Vagina (tissue), 2 donors: ENCODE data around the gene HSPB3.

Source experiments
- POLR2A ChIP-seq, 2 donors: fragments of 450-650 bp; IDR thresholded peaks; one replicate each; pipeline ENCODE4 v1.6.1; 2017; ENCODE audit warnings: antibody characterized with exemption in 2 of 2, mild to moderate bottlenecking in 2 of 2, moderate library complexity in 2 of 2
- POLR2AphosphoS5 ChIP-seq, 2 donors: sonication (generic); formaldehyde crosslinking; IDR thresholded peaks; one replicate each; pipeline ENCODE4 v1.9.0; 2017; ENCODE audit warnings: antibody characterized with exemption in 2 of 2, mild to moderate bottlenecking in 2 of 2, low read depth in 1 of 2; ENCODE audit not compliant: insufficient read depth in 1 of 2
- TF ChIP-seq, protein P1 (sequence below), 3 experiments: fragments of 450-650 bp in 2 of 3; fragments of 200-600 bp in 1 of 3; sonication (generic) in 1 of 3; IDR thresholded peaks; one replicate each; pipeline ENCODE4 v1.5.1; 2017 to 2019; ENCODE audit warnings: antibody characterized with exemption in 3 of 3, mild to moderate bottlenecking in 2 of 3, moderate library complexity in 2 of 3

DNA sequence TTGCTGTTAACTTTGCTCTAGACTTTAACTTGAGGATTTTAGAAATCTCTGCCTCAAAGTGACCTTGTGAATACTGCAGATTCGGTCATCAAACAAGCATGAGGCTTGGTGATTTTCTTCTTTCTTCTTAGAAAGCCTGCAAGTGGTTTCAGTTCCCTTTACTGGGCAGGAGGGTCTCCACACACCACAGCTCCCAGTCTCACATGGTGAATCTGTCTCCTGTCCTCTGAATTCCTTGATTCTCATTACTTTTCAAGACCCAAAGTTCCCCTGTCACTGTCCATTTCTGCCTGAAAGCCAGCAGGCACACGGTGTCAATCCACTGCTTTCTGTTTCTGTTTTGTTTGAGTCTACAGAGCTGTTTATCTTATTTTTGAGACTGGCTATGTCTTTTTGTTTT lies 14.1 kb downstream of the HSPB3 start:
- no peak for TF ChIP-seq POLR2AphosphoS5 (IDR thresholded peaks at IDR 0.05; ENCODE audit: insufficient read depth in 1 of 2, low read depth in 1 of 2)
- TF ChIP-seq, protein P1, sequence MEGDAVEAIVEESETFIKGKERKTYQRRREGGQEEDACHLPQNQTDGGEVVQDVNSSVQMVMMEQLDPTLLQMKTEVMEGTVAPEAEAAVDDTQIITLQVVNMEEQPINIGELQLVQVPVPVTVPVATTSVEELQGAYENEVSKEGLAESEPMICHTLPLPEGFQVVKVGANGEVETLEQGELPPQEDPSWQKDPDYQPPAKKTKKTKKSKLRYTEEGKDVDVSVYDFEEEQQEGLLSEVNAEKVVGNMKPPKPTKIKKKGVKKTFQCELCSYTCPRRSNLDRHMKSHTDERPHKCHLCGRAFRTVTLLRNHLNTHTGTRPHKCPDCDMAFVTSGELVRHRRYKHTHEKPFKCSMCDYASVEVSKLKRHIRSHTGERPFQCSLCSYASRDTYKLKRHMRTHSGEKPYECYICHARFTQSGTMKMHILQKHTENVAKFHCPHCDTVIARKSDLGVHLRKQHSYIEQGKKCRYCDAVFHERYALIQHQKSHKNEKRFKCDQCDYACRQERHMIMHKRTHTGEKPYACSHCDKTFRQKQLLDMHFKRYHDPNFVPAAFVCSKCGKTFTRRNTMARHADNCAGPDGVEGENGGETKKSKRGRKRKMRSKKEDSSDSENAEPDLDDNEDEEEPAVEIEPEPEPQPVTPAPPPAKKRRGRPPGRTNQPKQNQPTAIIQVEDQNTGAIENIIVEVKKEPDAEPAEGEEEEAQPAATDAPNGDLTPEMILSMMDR (IDR thresholded peaks at IDR 0.05): no peak
- TF ChIP-seq POLR2A (IDR thresholded peaks at IDR 0.05): no peak
